PC-3 (cell line): Measurements from ENCODE around the gene VTCN1. TPM values are rescaled to one million over a fixed set of nuclear protein-coding genes. Genes with fewer than 3 reads are reported as not detected.

Experiments used
- ATAC-seq: fragments of 200-7000 bp; cut with Tn5 transposase; 2 replicates; pipeline ENCODE4 v1.9.1; 2020; ENCODE audit warnings: mild to moderate bottlenecking, moderate library complexity
- BruUV-seq: library from RNA; stranded (reverse); fragments of 400-500 nt; replicated peaks from 2 replicates; lab custom pipeline; 2021; lab: Mats Ljungman, UMichigan
- CTCF ChIA-PET: fragments of 300-600 bp; sonication (Branson Sonifier 250); formaldehyde crosslinking; loops from one replicate; lab custom pipeline; 2022; ENCODE audit warnings: antibody characterized with exemption; lab: Charles Lee
- POLR2A ChIA-PET: fragments of 300-600 bp; sonication (Branson Sonifier 250); formaldehyde crosslinking; loops from one replicate; lab custom pipeline; 2022; ENCODE audit warnings: antibody characterized with exemption; ENCODE audit not compliant: unreplicated experiment; lab: Charles Lee
- DNase-seq: peaks from one replicate; pipeline ENCODE4 v3.0.0-alpha.2; 2015
- H2AFZ ChIP-seq: fragments of 300-600 bp; sonication (generic); 2 replicates; pipeline ENCODE4 v1.6.0; 2016; ENCODE audit warnings: antibody characterized with exemption, low read length
- H3F3A ChIP-seq: fragments of 300-600 bp; sonication (generic); one replicate; pipeline ENCODE4 v1.6.0; 2017; ENCODE audit warnings: antibody characterized with exemption, low read length, control low read depth, mild to moderate bottlenecking; ENCODE audit not compliant: unreplicated experiment
- H3K27ac ChIP-seq: fragments of 300-600 bp; sonication (generic); 2 replicates; pipeline ENCODE4 v1.5.1; 2016; ENCODE audit warnings: mild to moderate bottlenecking, low read length
- H3K27me3 ChIP-seq: fragments of 300-600 bp; sonication (generic); 2 replicates; pipeline ENCODE4 v1.6.1; 2016; ENCODE audit warnings: low read length, mixed read lengths
- H3K36me3 ChIP-seq: fragments of 300-600 bp; sonication (generic); 2 replicates; pipeline ENCODE4 v1.6.1; 2016; ENCODE audit warnings: low read depth, mixed run types, low read length, mixed read lengths
- H3K4me1 ChIP-seq: fragments of 300-600 bp; sonication (generic); 2 replicates; pipeline ENCODE4 v1.5.1; 2016; ENCODE audit warnings: low read length; ENCODE audit not compliant: insufficient read depth
- H3K4me2 ChIP-seq: fragments of 300-600 bp; sonication (generic); 2 replicates; pipeline ENCODE4 v1.6.0; 2016; ENCODE audit warnings: low read length
- H3K4me3 ChIP-seq: fragments of 300-600 bp; sonication (generic); 2 replicates; pipeline ENCODE4 v1.5.1; 2016; ENCODE audit warnings: mild to moderate bottlenecking, low read length, mixed read lengths
- H3K79me2 ChIP-seq: fragments of 300-600 bp; sonication (generic); 2 replicates; pipeline ENCODE4 v1.6.1; 2017; ENCODE audit warnings: low read length, mixed read lengths
- H3K9ac ChIP-seq: fragments of 300-600 bp; sonication (generic); 2 replicates; pipeline ENCODE4 v1.6.0; 2016; ENCODE audit warnings: mild to moderate bottlenecking, low read length
- H3K9me2 ChIP-seq: fragments of 300-600 bp; sonication (generic); replicated peaks from 2 replicates; pipeline ENCODE4 v1.6.1; 2016; ENCODE audit warnings: mixed run types, low read length, mixed read lengths
- H3K9me3 ChIP-seq: fragments of 300-600 bp; sonication (generic); 2 replicates; pipeline ENCODE4 v1.6.1; 2016; ENCODE audit warnings: low read length, mixed read lengths
- H4K20me1 ChIP-seq: fragments of 300-600 bp; sonication (generic); 2 replicates; pipeline ENCODE4 v1.6.1; 2016; ENCODE audit warnings: low read length, mixed read lengths
- CTCF ChIP-seq: fragments of 300-600 bp; sonication (generic); conservative IDR thresholded peaks from 2 replicates; pipeline ENCODE4 v1.5.1; 2017; ENCODE audit warnings: antibody characterized with exemption, low read depth, mild to moderate bottlenecking, low read length
- EZH2 ChIP-seq: fragments of 300-600 bp; sonication (generic); IDR thresholded peaks from one replicate; pipeline ENCODE4 v1.6.1; 2017; ENCODE audit warnings: antibody characterized with exemption, mild to moderate bottlenecking, low read length; ENCODE audit not compliant: unreplicated experiment
- EZH2phosphoT487 ChIP-seq: fragments of 300-600 bp; sonication (generic); IDR thresholded peaks from 2 replicates; pipeline ENCODE4 v1.6.1; 2018; ENCODE audit warnings: mild to moderate bottlenecking, antibody characterized with exemption, low read length, borderline replicate concordance
- intact Hi-C: fragments of 100-400 bp; cut with micrococcal nuclease; formaldehyde crosslinking; loops from 2 replicates; pipeline ENCODE4 v1.9.0; 2023
- total RNA-seq: library from RNA; depleted of rRNA; stranded (reverse); fragments of >200 nt; gene quantifications from 2 replicates; pipeline ENCODE4 v1.2.3, GENCODE V29; 2014

The VTCN1 gene
- total RNA-seq, 1 experiment from 2014 or later = not detected

GRCh38 chr1:117164209-117164608 lies 46.5 kb downstream of the VTCN1 start:
- Histone ChIP-seq H2AFZ (no peak overlapping the region), H3K27ac (no peak overlapping the region), H3K4me1 (peaks cover 58% of the 10 kb centered on the region), H3K4me3 (no peak overlapping the region), H3F3A (peaks cover 4% of the 10 kb centered on the region), H4K20me1 (no peaks in the 10 kb centered on the region), H3K4me2 (no peak overlapping the region), H3K9me3 (no peaks in the 10 kb centered on the region), H3K9me2 (no peaks in the 10 kb centered on the region), H3K36me3 (no peaks in the 10 kb centered on the region), H3K27me3 (no peaks in the 10 kb centered on the region), H3K9ac (no peak overlapping the region), H3K79me2 (no peaks in the 10 kb centered on the region)
- intact Hi-C loops = loop anchor here (5.0 kb wide), 1 partner anchor 118 kb away; no protein-coding TSS in a partner anchor
- ChIA-PET CTCF (no interaction called here), POLR2A (no interaction called here)
- ATAC-seq (no peak), DNase-seq (no peak)
- no peak for TF ChIP-seq CTCF
- TF ChIP-seq EZH2phosphoT487 = no peak
- TF ChIP-seq EZH2 = no peak
- no TSS peak for BruUV-seq

GRCh38 chr1:117162816-117163215 lies 47.9 kb downstream of the VTCN1 start:
- H3F3A ChIP-seq = peaks cover 4% of the 10 kb centered on the region

More at GRCh38 chr1:117162816-117163215, 47.9 kb downstream of the VTCN1 start:
- ATAC-seq (no peak), DNase-seq (peak; percentile 27)
- no peaks in the 10 kb centered on the region for H4K20me1 ChIP-seq
- no peak overlapping the region for H2AFZ ChIP-seq
- H3K4me3 ChIP-seq = no peak overlapping the region
- no peaks in the 10 kb centered on the region for H3K9me3 ChIP-seq
- H3K36me3 ChIP-seq = no peaks in the 10 kb centered on the region
- peak overlapping the region; percentile 59 for H3K27ac ChIP-seq
- TF ChIP-seq CTCF = no peak
- no peak for TF ChIP-seq EZH2
- TF ChIP-seq EZH2phosphoT487 = no peak
- POLR2A ChIA-PET = no interaction called here
- H3K9me2 ChIP-seq = no peaks in the 10 kb centered on the region
- H3K4me1 ChIP-seq = peaks cover 56% of the 10 kb centered on the region
- intact Hi-C loops = loop anchor here (1.0 to 5.0 kb wide), 2 partner anchors 15 to 119 kb away; no protein-coding TSS in a partner anchor
- H3K27me3 ChIP-seq = no peaks in the 10 kb centered on the region
- 0 out of 2 replicates have a peak overlapping the region, but pooled peaks have one; percentile 30 for H3K9ac ChIP-seq
- no peaks in the 10 kb centered on the region for H3K79me2 ChIP-seq
- CTCF ChIA-PET = no interaction called here
- H3K4me2 ChIP-seq = peak overlapping the region; percentile 20
- BruUV-seq = no TSS peak
